ENCODE measurements around the gene FBXL16.
"Not testable (repeated sequence)": the region's sequence is repeated elsewhere in the genome, so short reads cannot be mapped to it uniquely, and the experiment has no call there.

Gene FBXL16

DNA sequence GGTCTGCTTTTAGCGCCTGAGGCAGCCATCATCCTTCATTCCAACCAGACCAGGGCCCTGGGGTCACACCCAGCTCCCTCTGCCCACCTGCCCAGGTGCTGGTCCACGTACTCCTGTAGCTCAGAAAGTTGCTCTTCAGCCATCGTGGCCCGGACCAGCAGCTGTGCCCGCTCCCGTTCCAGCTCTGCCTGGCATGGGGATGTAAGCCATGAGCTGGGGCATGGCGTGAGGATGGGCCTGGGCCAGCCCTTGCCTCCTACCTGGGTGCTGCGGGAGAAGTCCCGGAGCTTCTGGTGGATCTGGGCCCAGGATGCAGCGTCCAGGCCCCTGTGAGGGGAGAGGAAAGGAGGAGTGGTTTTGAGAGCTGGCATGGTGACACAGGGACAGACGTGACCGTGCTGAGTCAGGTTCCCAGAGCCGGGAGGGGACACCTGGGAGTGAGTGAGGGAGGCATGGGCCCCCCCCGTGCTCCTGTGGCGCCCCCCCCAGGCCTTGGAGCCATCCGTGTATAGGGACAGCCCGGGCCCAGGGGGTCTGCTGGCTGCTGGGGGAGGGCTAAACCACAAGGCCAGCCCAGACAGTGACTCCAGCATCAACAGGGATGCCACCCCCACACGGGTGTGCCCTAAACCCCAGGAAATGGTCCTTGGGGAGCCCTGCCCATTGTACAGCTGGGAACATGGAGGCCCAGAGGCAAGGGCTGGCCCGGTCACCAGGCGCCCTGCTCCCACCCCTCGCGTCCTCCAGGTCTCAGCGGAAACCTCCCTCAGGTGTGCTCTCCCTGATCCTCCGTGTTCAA, 17.4 kb upstream of the FBXL16 start:
- DNase-seq (ENCODE audit: low read depth): no peak

DNA sequence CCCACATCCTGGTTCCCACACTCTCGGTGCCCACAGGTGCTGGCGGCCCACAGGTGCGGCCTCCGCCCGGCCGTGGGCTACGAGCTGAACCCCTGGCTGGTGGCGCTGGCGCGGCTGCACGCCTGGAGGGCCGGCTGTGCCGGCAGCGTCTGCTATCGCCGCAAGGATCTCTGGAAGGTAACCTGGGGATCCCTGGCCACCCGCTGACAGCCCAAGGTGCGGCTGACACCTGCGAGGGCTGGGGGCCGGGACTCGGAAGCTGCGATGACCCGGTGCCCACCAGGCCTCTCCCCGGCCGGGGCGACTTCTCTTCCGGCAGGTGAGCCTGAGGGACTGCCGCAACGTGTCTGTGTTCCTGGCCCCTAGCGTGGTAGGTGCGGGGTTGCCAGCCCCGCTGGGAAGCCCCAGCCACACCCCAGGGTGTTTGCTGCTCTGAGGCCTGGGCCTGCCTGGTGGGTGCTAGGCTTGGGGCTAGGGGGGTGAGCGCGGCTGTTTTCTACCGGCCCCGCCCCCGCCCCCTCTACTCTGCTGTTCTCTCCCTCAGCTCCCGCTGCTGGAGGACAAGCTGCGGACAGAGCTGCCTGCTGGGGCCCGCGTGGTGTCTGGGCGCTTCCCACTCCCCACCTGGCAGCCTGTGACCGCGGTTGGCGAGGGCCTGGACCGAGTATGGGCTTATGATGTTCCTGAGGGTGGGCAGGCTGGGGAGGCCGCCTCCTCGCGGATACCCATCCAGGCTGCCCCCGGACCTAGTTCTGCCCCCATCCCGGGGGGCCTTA, 16.4 kb upstream of the FBXL16 start:
- DNase-seq (ENCODE audit: low read depth): no peak

DNA sequence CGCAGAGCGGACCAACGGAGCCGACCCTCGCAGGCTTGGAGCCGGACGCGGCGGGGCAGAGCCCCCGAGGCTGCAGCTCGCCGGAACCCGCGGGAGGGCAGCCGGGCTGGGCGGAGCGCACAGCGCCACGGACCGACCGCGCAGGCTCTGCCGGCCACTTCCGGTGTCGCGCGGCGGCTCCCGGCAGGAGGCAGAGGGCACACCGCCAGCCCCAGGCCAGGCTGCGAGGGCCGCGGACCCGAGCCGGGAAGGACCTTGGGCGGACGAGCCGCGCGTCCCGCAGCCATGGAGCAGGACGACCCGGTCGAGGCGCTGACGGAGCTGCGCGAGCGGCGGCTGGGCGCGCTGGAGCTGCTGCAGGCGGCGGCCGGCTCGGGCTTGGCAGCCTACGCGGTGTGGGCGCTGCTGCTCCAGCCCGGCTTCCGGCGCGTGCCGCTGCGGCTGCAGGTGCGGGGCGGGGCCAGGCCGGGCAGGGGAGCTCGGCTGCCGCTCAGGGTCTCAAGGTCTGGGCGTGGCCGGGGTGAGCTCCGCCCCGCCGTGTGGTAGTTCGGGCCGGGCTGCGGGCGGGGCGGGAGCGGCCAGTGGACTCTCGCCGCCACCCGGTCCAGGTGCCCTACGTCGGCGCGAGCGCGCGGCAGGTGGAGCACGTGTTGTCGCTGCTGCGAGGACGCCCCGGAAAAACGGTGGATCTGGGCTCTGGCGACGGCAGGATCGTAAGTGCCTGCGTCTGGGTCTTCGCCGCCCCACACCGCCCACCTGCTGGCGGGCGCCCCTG, 15.6 kb upstream of the FBXL16 start, which contains the start of gene ANTKMT:
ANTKMT (plus strand) TSS at position 157 of the 775 bp plus-strand sequence; CDS start at position 286, 129 bp downstream.
- peak; percentile 48 for DNase-seq (ENCODE audit: low read depth)

DNA sequence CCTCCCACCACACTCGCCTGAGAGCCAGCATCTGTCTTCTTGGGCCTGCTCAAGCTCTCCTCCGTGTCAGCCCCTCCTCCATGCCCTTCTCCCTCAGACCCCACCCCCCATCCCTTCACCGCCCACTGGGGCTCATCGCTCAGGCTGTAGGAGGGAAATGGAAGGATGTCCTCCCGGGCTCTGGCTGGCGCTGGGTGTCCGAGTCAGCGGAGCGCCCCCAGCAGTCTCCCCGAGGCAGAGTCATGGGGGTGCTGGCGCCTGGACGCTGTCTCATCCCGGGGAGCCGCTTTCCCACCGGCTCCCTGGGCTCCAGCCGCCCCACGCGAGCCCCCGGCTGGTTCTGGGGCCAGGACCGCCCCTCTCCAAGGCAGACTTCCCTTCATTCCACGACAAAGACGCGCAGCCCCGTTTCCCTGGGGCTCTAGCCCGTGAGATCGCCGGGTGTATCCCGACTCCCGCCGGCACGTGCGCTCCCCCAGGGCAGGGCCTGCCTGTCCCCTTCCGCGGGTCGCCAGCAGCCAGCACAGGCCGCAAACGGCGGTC, 14.9 kb upstream of the FBXL16 start:
- DNase-seq (ENCODE audit: low read depth): no peak

DNA sequence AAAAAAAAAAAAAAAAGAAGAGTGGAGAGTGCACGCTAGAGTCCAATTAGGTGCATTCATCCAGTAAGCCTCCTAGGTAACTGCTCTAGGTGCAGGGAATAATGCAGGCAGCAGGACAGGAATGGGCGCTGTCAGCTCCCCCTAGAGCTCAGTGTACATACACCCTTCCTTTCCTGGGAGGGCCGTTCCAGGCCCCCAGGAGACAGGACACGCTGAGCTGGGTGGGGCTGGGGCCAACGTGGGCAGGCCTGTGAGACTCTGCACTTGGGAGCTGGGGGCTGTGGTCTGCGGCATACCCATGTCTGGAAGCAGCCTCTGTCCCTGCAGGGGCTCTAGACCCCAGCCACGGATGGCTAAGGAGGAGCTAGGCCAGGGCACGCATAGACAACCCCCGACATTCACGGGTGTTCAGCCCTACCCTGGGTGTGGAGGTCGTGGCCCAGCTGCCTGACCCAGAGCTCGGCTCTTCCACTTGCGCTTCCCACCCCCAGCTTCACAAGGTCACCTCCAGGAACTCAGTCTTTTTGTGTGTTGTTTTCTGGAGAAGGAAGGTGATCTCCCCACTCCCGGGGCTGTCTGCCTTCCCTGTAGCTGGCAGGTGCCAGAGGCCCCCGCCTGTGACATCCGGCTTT, 14.3 kb upstream of the FBXL16 start:
- no peak for DNase-seq (ENCODE audit: low read depth)

DNA sequence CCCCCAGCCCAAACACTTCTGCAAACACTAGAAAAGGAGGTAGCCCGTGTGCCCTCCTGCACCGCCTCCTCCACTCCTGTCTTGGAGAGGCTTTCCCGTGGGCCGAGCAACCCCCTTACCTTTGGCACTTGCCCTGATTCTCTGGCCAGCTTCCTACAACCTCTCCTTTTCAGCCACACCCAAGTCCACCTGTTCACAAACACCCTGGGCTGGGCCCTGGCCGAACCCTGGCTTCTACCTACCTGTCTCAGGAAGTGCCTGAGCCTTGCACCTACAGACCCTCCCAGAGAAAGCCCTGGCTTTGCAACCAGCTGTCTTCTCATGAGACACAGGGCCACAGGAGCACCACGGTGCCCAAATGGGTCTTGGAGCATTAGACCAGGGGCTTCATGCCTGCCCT, 13.3 kb upstream of the FBXL16 start:
- DNase-seq (ENCODE audit: low read depth): no peak

DNA sequence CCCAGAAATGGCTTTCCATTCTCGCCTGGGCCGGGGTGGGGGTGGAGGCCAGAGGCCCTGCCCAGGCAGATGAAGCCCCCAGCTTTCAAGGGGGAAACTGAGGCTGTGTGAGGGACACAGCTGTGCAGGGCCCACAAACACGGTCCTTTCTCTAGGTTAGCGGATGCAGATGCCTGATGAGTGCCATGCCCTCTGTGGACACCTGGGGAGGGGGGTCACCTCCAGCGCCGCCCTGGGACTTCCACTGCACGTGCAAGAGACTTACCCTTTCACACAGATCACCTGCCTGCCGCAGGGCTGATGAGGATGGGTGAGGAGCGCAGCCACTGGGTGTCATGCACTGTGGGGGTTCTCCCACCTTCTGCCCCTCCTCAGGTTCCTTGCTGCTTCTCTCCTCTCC, 12.8 kb upstream of the FBXL16 start:
- no peak for DNase-seq (ENCODE audit: low read depth)

DNA sequence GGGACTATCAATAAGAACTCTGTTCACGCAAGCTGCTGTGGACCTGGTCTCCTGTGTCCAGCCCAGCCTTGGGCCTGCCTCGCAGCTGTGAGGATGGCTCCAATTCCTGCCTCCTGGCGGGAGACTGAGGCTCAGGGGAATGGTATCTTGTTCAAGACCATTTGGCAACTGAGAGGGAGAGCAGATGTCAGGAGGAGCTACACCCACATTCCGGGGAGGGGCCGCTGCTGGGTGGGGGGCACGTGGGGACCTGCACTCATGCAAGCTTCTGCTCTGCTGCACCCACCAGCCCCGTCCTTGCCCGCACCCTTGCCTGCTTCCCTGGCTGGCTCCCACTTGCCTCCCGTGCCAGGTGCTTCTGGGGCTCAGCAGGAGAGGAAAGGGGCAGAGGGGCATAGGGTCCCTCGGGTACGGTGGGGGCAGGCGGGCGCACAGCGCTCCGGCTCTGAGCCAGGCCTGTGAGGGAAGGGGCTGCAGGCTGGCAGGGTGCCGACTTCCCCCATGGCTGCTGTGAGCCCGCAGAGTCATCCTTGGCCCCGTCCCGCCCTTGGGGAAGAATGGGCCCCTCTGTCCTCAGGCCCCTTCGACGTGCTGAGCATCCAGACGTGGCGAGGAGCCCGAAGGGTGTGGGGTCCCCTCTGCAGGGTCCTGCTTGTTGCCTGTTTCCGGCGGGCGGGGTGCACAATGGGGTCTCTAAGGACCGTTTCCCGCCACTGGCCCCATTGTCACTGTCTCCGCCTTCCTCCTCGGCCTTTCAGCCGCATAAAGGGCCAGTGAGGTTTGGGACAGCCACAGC, 12.0 kb upstream of the FBXL16 start:
- DNase-seq (ENCODE audit: low read depth): no peak

DNA sequence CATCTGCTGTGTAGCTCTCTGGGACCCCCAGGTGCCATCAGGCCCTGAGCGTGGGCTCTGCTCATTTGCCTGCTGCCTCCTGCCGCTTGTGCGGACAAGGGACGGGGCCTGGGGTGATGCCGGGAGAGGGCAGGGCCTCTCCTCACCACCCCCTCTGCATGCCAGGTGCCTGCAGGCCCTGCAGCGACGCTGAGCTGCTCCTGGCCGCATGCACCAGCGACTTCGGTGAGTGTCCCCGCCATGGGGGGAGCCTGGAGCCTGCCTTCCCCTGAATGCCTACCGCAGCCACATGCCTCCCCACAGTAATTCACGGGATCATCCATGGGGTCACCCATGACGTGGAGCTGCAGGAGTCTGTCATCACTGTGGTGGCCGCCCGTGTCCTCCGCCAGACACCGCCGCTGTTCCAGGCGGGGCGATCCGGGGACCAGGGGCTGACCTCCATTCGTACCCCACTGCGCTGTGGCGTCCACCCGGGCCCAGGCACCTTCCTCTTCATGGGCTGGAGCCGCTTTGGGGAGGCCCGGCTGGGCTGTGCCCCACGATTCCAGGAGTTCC, 11.2 kb upstream of the FBXL16 start:
- DNase-seq (ENCODE audit: low read depth): no peak

DNA sequence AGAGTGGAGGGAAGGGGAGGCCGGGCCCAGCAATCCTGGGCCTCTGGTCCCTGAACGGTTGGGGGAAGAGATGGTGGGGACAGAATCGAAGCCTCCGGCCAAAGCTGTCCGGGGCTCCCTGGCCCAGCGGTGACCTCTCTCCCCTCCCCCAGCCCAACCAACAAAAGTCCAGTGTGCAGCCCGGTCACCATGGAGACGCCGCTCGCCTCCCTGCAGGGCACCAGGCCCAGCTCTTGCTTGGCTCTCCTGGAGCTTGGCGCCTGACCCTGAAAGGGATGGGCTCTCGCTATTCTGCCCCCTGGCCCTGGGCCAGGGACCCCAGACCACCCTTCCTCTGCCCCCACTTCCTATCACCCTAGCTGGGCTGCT, 10.6 kb upstream of the FBXL16 start:
- DNase-seq (ENCODE audit: low read depth): no peak

DNA sequence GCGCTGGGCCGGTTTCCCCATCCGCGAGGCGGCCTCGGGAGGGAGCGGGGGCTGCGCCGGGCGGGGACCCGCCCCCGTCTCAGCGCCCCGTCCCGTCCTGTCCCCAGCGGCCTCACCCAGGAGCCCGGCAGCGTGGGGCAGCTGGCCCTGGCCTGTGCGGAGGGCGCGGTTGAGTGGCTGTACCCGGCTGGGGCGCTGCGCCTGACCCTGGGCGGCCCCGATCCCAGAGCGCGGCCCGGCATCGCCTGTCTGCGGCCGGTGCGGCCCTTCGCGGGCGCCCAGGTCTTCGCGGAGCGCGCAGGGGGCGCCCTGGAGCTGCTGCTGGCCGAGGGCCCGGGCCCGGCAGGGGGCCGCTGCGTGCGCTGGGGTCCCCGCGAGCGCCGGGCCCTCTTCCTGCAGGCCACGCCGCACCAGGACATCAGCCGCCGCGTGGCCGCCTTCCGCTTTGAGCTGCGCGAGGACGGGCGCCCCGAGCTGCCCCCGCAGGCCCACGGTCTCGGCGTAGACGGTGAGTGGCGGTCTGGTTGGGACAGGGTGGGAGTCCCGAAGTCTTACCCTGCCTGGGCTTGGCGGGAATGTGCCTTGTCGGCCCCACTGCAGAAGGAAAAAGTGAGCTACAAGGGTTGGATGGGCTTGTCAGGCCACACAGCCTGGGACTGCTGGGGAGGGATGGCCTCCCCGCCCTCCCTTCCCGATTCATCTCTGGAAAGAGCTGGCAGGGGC, 10.0 kb upstream of the FBXL16 start:
- DNase-seq (ENCODE audit: low read depth): no peak

DNA sequence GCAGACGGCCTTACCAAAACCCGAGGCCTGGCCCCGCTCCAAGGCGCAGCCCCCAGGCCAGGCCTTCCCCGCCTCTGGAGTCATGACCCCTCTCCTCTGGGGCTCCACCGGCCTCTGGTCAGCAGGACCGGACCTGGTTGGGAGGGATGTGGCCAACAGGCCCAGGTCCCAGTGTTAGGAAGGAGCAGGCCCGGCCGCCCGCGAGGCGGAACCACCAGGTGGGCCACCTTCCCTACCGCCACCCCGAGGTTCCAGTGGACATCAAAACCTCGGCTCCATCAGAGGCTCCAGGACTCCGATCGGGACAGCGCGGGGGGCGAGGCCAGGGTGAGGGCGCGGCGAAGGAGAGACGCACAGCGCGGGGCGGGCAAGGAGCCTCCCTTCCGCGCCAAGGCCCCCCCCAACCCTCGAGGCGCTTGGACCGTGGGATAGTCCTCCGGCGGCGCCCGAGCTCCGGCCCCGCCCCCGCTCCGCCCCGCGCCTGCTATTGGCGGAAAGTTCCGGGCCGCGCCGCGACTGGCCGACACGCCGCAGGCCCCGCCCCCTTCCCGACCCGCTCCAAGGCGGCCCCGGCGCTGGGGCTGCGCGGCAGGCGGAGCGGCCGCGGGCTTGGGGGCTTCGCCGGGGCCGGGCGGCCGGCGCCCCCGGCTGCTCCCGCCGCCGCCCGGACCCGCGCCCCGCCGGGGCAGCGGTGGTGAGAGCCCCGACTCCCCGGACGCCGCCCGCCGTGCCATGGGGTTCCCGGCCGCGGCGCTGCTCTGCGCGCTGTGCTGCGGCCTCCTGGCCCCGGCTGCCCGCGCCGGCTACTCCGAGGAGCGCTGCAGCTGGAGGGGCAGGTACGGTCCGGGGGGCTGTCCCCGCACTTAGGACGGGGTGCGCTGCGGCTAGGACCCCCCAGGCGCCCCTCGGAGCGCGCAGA, 9.2 kb upstream of the FBXL16 start, which contains the start of gene METRN:
METRN (plus strand) TSS at position 561 of the 919 bp plus-strand sequence; CDS start at position 733, 172 bp downstream.
- DNase-seq (ENCODE audit: low read depth): peak; percentile 76

DNA sequence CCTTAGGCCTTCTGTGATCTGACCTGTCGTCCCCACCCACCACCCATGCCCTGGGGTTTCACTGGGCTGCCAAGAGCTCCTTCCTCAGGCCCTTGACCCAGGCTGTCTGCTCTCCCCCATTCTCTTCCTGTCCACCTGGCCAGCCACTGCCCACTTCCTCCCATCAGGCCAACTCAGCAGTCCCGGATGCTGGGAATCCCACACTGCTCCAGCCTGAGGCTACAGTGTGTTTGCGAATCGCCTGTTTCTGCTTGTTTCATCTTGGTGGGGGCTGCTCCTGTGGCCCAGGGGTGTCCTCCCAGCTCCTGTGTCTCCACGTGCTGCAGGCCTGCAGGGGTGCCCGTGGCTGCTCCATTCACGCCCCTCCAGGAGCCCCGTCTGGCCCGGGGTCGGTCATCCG, 8.5 kb upstream of the FBXL16 start:
- no peak for DNase-seq (ENCODE audit: low read depth)

DNA sequence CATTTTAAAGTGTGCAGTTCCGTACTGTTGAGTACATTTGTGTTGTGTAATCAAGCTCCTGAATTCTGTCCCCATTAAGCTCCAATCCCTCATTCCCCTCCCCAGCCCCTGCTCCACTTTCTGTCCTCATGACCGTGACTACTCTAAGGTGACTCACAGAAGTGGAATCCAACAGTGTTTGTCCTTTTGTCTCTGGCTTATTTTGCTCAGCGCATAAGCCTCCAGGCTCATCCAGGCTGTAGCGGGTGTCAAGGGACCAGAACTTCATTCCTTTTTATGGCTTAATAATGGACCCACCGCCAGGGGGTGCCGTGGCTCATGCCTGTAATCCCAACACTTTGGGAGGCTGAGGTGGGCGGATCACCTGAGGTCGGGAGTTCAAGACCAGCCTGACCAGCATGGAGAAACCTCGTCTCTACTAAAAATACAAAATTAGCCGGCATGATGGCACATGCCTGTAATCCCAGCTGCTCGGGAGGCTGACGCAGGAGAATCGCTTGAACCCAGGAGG, 7.2 kb upstream of the FBXL16 start:
- not testable (repeated sequence) for DNase-seq (ENCODE audit: low read depth)

DNA sequence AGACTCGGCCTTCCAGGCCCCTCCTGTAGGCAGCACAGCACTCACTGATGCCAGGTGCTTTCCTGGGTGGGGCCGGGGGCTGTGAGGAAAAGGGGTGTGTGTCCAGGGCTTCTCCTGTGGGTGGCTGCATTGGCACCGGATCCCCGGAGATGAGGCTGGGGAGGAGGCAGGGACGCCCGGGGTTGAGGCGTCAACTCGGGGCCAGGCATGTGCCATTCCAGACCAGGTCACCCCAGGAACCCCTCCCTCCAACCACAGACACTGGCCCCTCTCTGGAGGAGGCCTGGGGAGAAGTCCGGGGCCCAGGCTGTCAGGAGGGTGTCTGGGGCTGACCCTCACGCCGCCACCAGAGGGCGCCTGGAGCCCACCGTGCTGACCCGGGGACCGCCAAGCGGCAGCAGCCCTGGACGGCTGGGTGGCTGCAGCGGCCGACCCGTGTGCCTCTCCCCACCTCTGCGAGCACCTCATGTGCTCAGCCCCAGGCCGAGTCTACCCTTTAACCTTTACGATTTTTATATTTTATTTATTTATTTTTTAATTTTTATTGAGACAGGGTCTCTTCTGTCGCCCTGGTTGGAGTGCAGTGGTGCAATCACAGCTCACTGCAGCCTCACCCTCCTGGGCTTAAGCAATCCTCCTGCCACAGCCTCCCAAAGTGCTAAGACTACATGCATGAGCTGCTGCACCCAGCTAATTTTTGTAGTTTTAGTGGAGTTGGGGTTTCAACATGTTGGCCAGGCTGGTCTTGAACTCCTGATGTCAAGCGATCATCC, 6.1 kb upstream of the FBXL16 start:
- peak; percentile 52 for DNase-seq (ENCODE audit: low read depth)

DNA sequence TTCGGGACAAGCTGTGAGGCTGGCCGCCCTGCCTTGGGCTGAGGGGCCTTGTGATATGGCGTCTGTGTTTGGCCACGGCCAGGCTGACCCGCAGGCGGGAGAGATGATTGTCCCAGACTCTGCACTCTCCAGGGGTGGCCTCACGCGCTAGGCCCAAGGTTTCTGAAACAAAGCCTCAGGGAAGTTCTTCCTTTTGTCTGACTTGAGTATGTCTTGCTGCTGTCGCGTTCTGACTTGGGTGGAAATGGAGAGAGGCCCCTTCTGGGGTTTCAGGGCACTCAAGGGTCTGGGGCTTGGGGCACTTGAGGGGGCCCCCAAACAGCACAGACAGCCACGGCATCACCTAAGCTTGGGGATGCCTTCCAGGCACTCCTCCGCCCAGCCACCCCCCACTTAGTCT, 5.5 kb upstream of the FBXL16 start:
- DNase-seq (ENCODE audit: low read depth): no peak

DNA sequence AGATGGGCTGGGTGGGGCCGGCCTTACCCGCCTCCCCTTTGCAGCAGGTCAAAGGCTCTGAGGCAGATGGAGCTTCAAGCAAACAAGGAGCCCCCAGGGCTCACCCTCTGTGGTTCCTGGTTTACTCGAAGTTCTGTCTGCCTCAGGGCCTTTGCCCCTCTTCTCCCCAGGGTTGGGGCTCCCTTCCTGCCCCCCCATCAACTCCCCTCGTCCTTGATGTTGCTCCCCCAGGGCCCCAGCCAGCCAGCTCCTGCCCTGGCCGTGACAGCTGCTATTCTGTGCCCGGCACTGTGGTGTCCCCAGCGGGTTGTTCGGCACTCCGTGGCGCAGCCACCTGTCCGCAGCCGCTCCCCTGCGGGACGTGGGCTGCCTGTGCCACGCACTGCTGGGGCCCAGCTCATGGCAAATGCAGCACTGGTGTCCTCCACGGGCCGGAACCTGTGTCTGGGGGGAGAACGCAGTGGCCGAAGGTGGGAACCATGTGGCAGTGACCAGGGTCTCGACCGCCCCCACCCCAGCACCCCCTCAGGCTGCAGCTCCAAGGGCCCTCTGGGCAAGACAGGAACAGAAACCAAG, 5.0 kb upstream of the FBXL16 start:
- DNase-seq (ENCODE audit: low read depth): no peak

Measured in T-helper 22 cell (primary cell).